Kidney (tissue), 14 donors: ENCODE measurements around the gene TPI1. TPM values are rescaled to one million over a fixed set of nuclear protein-coding genes. Genes with fewer than 3 reads are reported as not detected.

Experiments used
- DNase-seq, 5 donors: peaks; one replicate each; pipeline ENCODE4 v3.0.0-alpha.2; 2013 to 2020
- FAIRE-seq: peaks from 2 replicates; lab custom pipeline; 2012; peaks lifted over from hg19 to GRCh38; lab: Jason Lieb, UNC
- H3K27ac ChIP-seq, 2 donors: one replicate each; pipeline ENCODE4 v1.7.0; 2013; ENCODE audit warnings: low read depth in 2 of 2, low read length in 2 of 2, inconsistent platforms in 1 of 2
- H3K27me3 ChIP-seq: one replicate; pipeline ENCODE4 v1.7.1; 2013; ENCODE audit warnings: low read length, inconsistent platforms; ENCODE audit not compliant: control insufficient read depth, insufficient read depth
- H3K36me3 ChIP-seq, 3 donors: one replicate each; pipeline versions ENCODE4 v1.7.0 to v1.7.1; 2013; ENCODE audit warnings: low read length in 3 of 3, control low read depth in 1 of 3, inconsistent platforms in 1 of 3; ENCODE audit not compliant: insufficient read depth in 3 of 3, control insufficient read depth in 2 of 3
- H3K4me1 ChIP-seq, 3 donors: one replicate each; pipeline versions ENCODE4 v1.7.0 to v1.7.1; 2013; ENCODE audit warnings: low read length in 3 of 3, inconsistent platforms in 1 of 3, low read depth in 1 of 3; ENCODE audit not compliant: control insufficient read depth in 2 of 3, insufficient read depth in 2 of 3
- H3K4me3 ChIP-seq, 3 donors: one replicate each; pipeline versions ENCODE4 v1.7.0 to v1.8.1; 2013; ENCODE audit warnings: low read length in 3 of 3, control low read depth in 1 of 3, inconsistent platforms in 1 of 3
- H3K9ac ChIP-seq, 3 donors: one replicate each; pipeline versions ENCODE4 v1.7.0 to v1.7.1; 2013; ENCODE audit warnings: low read length in 3 of 3, control low read depth in 1 of 3, inconsistent platforms in 1 of 3
- H3K9me3 ChIP-seq, 3 donors: one replicate each; pipeline versions ENCODE4 v1.7.0 to v1.7.1; 2013; ENCODE audit warnings: low read length in 3 of 3, control low read depth in 1 of 3, inconsistent platforms in 1 of 3; ENCODE audit not compliant: control insufficient read depth in 2 of 3, insufficient read depth in 1 of 3
- CTCF ChIP-seq: IDR thresholded peaks from 3 replicates; pipeline ENCODE4 v1.5.1; 2012; ENCODE audit warnings: mild to moderate bottlenecking, moderate library complexity, borderline replicate concordance; ENCODE audit not compliant: insufficient read depth; ENCODE audit errors: extremely low read depth
- intact Hi-C: fragments of 100-400 bp; cut with DNase I; formaldehyde crosslinking; loops from one replicate; pipeline ENCODE4 v1.11.1; 2022
- polyA plus RNA-seq: library from polyadenylated mRNA; stranded (reverse); fragments of 350-450 nt; fragmentation: Illumina TruSeq; extraction: RNeasy Lipid Tissue Mini Kit (QIAGEN cat#74804); gene quantifications from one replicate; pipeline ENCODE4 v1.2.3, GENCODE V29; 2014; ENCODE audit warnings: low read depth, low replicate concordance; ENCODE audit not compliant: insufficient read depth
- total RNA-seq: library from RNA; stranded (reverse); fragmentation: NEBNext Ultra II Directional; extraction: Animal tissue kit (Norgen Biotek cat#: 25700); gene quantifications from one replicate; pipeline ENCODE4 v1.2.1, GENCODE V29; 2021
- donor health status: control.
- donor health status: control.
- donor health status: control.
- donor health status: control.
- donor health status: control.
- donor health status: DM: yes; HTN: yes; CAD: no.
- donor health status: Normal renal cell carcinoma (clear cell type).

Gene TPI1
- total and polyA plus RNA-seq, 2 donors from 2014 or later = 437 to 1,220 TPM

DNA sequence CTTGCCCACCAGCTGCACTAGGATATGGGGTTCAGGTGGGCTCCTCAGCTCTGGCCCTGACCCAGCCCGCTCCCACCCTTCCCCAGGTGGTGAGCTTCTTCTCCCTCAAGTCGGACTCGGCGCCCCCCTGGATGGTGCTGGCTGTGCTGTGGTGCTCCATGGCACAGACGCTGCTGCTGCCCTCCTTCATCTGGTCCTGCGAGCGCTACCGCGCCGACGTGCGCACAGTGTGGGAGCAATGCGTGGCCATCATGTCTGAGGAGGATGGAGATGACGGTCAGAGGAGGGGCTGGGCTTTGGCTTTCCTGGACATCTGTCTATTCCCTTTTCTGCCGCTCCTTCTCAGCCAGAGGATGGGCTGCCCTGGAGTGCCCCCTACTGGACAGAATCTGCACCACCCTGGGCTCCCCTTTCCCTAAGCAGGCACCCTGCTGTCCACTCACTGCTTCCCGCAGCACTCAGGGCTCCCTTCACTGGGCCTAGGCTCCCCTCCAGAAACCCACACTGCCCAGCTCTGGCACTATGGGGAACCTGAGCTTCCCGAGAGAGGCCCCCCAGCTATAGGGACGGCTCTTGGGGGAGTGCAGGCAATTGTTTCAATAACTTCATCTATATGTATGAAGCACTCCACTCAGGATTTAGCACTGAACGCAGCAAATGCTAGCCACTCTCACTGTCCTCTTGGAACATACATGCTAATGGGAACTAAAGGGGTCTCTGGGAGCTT is 41.8 kb upstream of the TPI1 start:
- DNase-seq = peak; percentile 91 to 94 (median 93)
- no peak for FAIRE-seq
- no peak overlapping the region for H3K27ac ChIP-seq
- no peak overlapping the region for H3K9ac ChIP-seq
- no peaks in the 10 kb centered on the region for H3K9me3 ChIP-seq
- H3K36me3 ChIP-seq = no peaks in the 10 kb centered on the region
- H3K4me1 ChIP-seq = peaks cover 0 to 29% (median 3%) of the 10 kb centered on the region in 3 donors
- peak; percentile 88 for TF ChIP-seq CTCF
- H3K27me3 ChIP-seq = no peaks in the 10 kb centered on the region
- no peak overlapping the region for H3K4me3 ChIP-seq
- intact Hi-C loops = loop anchor here (10.0 kb wide), 1 partner anchor 71 kb away; the partner anchor contains the start of gene MLF2

GRCh38 chr12:6826125-6826733 is 41.1 kb upstream of the TPI1 start:
- Histone ChIP-seq H3K27ac (no peak overlapping the region), H3K4me3 (no peak overlapping the region), H3K4me1 (peaks cover 0 to 26% (median 0%) of the 10 kb centered on the region in 3 donors), H3K9me3 (no peaks in the 10 kb centered on the region), H3K27me3 (no peaks in the 10 kb centered on the region), H3K36me3 (no peaks in the 10 kb centered on the region), H3K9ac (no peak overlapping the region)
- intact Hi-C loops = loop anchor here (10.0 kb wide), 1 partner anchor 71 kb away; the partner anchor contains the start of gene MLF2
- FAIRE-seq (no peak), DNase-seq (peak in 1 of 5 donors; percentile 60)
- TF ChIP-seq CTCF = no peak

GRCh38 chr12:6826734-6827436 is 40.4 kb upstream of the TPI1 start:
- FAIRE-seq (no peak), DNase-seq (peak in 2 of 5 donors; percentile 67 to 79)
- H3K4me1 ChIP-seq = peaks cover 0 to 23% (median 0%) of the 10 kb centered on the region in 3 donors
- no peak overlapping the region for H3K4me3 ChIP-seq
- no peak for TF ChIP-seq CTCF
- H3K9ac ChIP-seq = no peak overlapping the region
- H3K27ac ChIP-seq = no peak overlapping the region
- intact Hi-C loops = loop anchor here (10.0 kb wide), 1 partner anchor 72 kb away; the partner anchor contains the start of gene MLF2
- H3K27me3 ChIP-seq = no peaks in the 10 kb centered on the region
- H3K9me3 ChIP-seq = no peaks in the 10 kb centered on the region
- H3K36me3 ChIP-seq = no peaks in the 10 kb centered on the region
